Measurements from ENCODE around the gene FAM229A. TPM values are rescaled to one million over a fixed set of nuclear protein-coding genes. Genes with fewer than 3 reads are reported as not detected.

FAM229A gene
- total and polyA plus RNA-seq, 2 of the 8 experiments (the other 6 are each of a cell fraction or from before 2014, with no cell fraction given): 4.1 to 4.2 TPM

- TF ChIP-seq CHD7 (IDR thresholded peaks at IDR 0.05; ENCODE audit: insufficient replicate concordance, low read length): no peak
- TF ChIP-seq SIN3A (conservative IDR thresholded peaks at IDR 0.05 in 1 of 2, IDR thresholded peaks at IDR 0.05 in 1 of 2; ENCODE audit: low read depth in 1 of 2, low read length in 2 of 2): no peak
- no peak for TF ChIP-seq BACH1 (IDR thresholded peaks at IDR 0.05; ENCODE audit: low read length)
- TF ChIP-seq YY1 (IDR thresholded peaks at IDR 0.05; ENCODE audit: low read depth, low read length): no peak
- TF ChIP-seq HDAC2 (IDR thresholded peaks at IDR 0.05; ENCODE audit: borderline replicate concordance in 1 of 2, low read depth in 2 of 2, low read length in 2 of 2): no peak
- no peak for TF ChIP-seq EZH2 (IDR thresholded peaks at IDR 0.05; ENCODE audit: low read depth, low read length, severe bottlenecking)
- TF ChIP-seq GABPA (IDR thresholded peaks at IDR 0.05; ENCODE audit: borderline replicate concordance, insufficient read depth, low read length): no peak
- TF ChIP-seq SP1 (IDR thresholded peaks at IDR 0.05; ENCODE audit: low read depth, low read length): no peak
- no peak for TF ChIP-seq SUZ12 (IDR thresholded peaks at IDR 0.05; ENCODE audit: low read length)
Measured at GRCh38 chr1:32377541-32378220, 15.4 kb upstream of the FAM229A start (continued).
